ENCODE data around the gene KRT2. TPM values are rescaled to one million over a fixed set of nuclear protein-coding genes. Genes with fewer than 3 reads are reported as not detected.

The KRT2 gene
- total RNA-seq, 1 donor from 2014 or later = not detected

DNA sequence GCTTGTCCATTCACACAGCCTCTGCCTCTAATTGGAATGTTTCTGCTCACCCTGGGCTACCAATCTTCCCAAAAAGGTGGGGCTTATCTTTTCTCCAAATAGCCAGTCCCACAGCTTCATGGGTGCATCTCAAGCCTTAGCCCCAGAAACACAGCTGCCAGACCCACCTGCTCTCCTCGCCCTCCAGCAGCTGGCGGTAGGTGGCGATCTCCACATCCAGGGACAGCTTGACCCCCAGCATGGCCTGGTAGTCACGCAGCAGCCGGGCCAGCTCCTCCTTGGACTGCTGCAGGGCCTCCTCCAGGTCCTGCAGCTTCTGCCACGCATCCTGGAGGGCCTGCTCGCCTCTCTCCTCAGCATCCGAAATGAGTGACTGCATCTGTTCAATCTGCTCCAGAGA is 40.2 kb upstream of the KRT2 start:
- no peak overlapping the region for H3K4me3 Mint-ChIP-seq
- CTCF ChIA-PET = no interaction called here
- TF ChIP-seq, protein P1, sequence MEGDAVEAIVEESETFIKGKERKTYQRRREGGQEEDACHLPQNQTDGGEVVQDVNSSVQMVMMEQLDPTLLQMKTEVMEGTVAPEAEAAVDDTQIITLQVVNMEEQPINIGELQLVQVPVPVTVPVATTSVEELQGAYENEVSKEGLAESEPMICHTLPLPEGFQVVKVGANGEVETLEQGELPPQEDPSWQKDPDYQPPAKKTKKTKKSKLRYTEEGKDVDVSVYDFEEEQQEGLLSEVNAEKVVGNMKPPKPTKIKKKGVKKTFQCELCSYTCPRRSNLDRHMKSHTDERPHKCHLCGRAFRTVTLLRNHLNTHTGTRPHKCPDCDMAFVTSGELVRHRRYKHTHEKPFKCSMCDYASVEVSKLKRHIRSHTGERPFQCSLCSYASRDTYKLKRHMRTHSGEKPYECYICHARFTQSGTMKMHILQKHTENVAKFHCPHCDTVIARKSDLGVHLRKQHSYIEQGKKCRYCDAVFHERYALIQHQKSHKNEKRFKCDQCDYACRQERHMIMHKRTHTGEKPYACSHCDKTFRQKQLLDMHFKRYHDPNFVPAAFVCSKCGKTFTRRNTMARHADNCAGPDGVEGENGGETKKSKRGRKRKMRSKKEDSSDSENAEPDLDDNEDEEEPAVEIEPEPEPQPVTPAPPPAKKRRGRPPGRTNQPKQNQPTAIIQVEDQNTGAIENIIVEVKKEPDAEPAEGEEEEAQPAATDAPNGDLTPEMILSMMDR (IDR thresholded peaks at IDR 0.05) = no peak
- ATAC-seq (ENCODE audit: low read depth) (no peak), DNase-seq (no peak)
- intact Hi-C loops (cut with micrococcal nuclease) = no loop called here
- H3K36me3 Mint-ChIP-seq (ENCODE audit: low read depth) = no peaks in the 10 kb centered on the region
- POLR2A ChIA-PET = no interaction called here
- peaks cover 10% of the 10 kb centered on the region for H3K4me1 Mint-ChIP-seq
- H3K9me3 Mint-ChIP-seq = no peaks in the 10 kb centered on the region
- H3K27ac Mint-ChIP-seq = no peak overlapping the region
- H3K27me3 Mint-ChIP-seq = peaks cover 38% of the 10 kb centered on the region

DNA sequence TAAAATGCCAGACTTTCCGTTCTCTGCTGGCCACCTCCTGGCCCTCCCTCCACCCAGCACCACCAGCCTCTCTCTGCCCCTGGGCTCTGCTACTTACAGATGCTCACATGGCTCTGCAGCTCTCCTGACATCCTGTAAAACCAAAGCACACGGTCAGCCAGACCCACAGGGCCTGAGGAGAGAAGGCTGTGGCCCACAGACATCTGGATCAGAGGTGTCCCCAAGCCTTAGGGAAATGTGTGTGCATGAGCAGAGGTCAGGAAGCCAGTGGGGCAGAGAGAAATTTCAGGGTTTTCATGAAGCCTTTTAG is 39.8 kb upstream of the KRT2 start:
- peak overlapping the region; percentile 85 for H3K4me3 Mint-ChIP-seq
- ChIA-PET POLR2A (no interaction called here), CTCF (no interaction called here)
- DNase-seq (no peak), ATAC-seq (ENCODE audit: low read depth) (no peak)
- H3K27ac Mint-ChIP-seq = no peak overlapping the region
- no peaks in the 10 kb centered on the region for H3K36me3 Mint-ChIP-seq (ENCODE audit: low read depth)
- TF ChIP-seq, protein P1 (IDR thresholded peaks at IDR 0.05) = no peak
- H3K4me1 Mint-ChIP-seq = peaks cover 10% of the 10 kb centered on the region
- peaks cover 38% of the 10 kb centered on the region for H3K27me3 Mint-ChIP-seq
- no peaks in the 10 kb centered on the region for H3K9me3 Mint-ChIP-seq
- intact Hi-C loops (cut with micrococcal nuclease) = no loop called here

DNA sequence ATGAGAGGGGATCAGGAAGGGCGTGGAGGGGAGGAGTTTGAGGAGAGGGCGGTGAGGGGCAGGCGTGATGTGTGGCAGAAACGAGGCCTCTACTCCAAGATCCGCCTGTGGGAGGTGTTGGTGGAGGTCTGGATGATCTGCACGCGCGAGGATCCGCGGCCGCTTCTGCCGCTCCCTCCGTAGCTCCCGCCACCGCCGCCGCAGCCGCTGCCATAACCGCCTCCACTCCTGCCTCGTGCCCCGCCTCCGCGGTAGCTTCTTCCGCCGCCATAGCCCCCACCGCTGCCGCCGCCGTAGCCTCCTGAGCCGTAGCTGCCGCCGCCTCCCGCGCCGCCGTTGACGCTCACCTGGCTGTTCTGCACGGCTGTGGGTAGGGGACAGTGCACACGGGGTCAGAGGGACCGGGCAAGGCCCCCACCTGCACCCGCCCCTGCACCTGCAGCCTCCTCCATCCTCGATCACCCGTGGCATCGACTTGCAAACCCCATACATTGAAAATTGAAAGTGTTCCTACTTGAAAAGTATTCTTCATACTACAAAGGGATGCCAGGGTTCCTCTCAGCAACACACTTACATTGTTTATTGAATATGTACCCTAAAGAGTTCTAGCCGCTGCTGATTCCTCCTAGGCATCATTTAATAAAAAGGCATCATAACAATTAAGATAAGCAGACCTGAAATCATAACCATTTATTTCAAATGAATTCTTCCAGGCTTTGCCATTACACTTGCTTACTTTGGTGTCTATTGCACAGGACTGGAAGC is 39.2 kb upstream of the KRT2 start:
- POLR2A ChIA-PET = no interaction called here
- Mint-ChIP-seq H3K4me1 (peaks cover 10% of the 10 kb centered on the region), H3K4me3 (peak overlapping the region; percentile 85), H3K36me3 (ENCODE audit: low read depth) (no peaks in the 10 kb centered on the region), H3K27me3 (peaks cover 42% of the 10 kb centered on the region), H3K27ac (no peak overlapping the region), H3K9me3 (no peaks in the 10 kb centered on the region)
- peak; percentile 47 for ATAC-seq (ENCODE audit: low read depth)
- CTCF ChIA-PET = no interaction called here
- intact Hi-C loops (cut with micrococcal nuclease) = no loop called here
- TF ChIP-seq, protein P1 (IDR thresholded peaks at IDR 0.05) = no peak
- no peak for DNase-seq

DNA sequence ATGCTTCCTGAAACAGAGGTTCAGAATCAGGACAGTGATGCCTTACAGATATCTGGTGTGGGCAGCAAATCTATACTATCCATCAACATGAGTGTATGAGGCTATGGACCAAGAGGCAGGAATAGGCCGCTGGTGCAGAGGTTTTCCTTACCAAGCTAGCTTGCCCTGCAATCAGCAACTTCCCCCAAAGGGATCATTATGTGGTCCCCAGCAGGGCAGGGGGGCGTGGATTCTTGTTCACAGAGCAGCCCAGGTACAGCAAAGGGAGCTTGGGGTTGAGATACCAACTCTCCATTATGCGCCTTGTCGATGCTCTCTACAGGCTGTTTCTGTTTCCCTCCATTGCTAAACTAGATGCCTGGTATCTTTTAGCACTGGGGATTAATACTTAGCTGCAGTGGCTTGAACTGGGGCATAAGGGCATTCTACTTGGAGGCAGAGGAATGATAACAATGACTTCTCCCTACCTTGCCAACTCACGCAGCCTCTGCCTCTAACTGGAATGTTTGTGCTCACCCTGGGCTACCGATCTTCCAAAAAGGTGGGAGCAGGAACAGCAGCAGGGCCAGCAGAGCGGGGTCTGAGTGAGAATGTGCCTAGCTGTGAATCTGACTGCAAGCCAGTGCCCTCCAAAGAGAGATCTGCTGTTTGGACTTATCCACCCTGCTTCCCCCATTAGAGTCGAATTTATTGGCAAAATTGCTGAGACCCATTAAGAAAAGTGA is 38.5 kb upstream of the KRT2 start:
- H3K27ac Mint-ChIP-seq = no peak overlapping the region
- POLR2A ChIA-PET = no interaction called here
- H3K36me3 Mint-ChIP-seq (ENCODE audit: low read depth) = no peaks in the 10 kb centered on the region
- TF ChIP-seq, protein P1 (IDR thresholded peaks at IDR 0.05) = no peak
- DNase-seq (no peak), ATAC-seq (ENCODE audit: low read depth) (no peak)
- peak overlapping the region; percentile 85 for H3K4me3 Mint-ChIP-seq
- H3K27me3 Mint-ChIP-seq = peaks cover 42% of the 10 kb centered on the region
- CTCF ChIA-PET = no interaction called here
- peaks cover 10% of the 10 kb centered on the region for H3K4me1 Mint-ChIP-seq
- intact Hi-C loops (cut with micrococcal nuclease) = no loop called here
- H3K9me3 Mint-ChIP-seq = no peaks in the 10 kb centered on the region

DNA sequence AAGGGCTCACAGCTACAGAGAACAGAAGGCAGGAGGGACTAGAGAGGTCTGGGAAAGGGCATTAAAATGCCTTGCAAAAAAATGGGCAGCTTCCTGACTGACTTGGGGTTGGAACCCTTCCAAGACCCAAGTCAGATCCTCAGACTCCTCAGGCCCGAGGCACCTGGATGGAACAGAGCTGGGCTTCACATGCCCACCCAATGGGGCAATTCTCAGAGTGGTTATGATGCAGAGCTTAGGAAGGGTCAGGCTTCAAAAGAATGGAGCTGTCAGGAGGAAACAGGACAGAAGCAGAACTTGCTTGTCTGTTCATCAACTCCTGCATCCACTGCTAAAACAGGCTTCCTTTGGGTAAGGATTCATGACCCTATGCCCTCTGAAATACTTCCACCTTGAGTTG is 37.9 kb upstream of the KRT2 start:
- no peak for ATAC-seq (ENCODE audit: low read depth)
- H3K9me3 Mint-ChIP-seq = no peaks in the 10 kb centered on the region
- POLR2A ChIA-PET = no interaction called here

More for the DNA sequence above, 37.9 kb upstream of the KRT2 start:
- intact Hi-C loops (cut with micrococcal nuclease) = no loop called here
- Mint-ChIP-seq H3K4me3 (no peak overlapping the region), H3K27ac (no peak overlapping the region), H3K27me3 (peaks cover 42% of the 10 kb centered on the region), H3K36me3 (ENCODE audit: low read depth) (no peaks in the 10 kb centered on the region), H3K4me1 (peaks cover 10% of the 10 kb centered on the region)
- DNase-seq = no peak
- TF ChIP-seq, protein P1 (IDR thresholded peaks at IDR 0.05) = no peak
- CTCF ChIA-PET = no interaction called here

Measured in activated B cell treated with CpG ODN at 0.5 μM for 24 hours (primary cell).